Diencephalon (tissue), 1 donor: Measurements from ENCODE around the gene PSMD6. TPM values are rescaled to one million over a fixed set of nuclear protein-coding genes. Genes with fewer than 3 reads are reported as not detected.

Experiments used
- small RNA-seq: library from RNA; depleted of rRNA; stranded (forward); fragments of <200 nt; gene quantifications from one replicate; pipeline ENCODE3, GENCODE V24; 2014
- total RNA-seq: library from RNA; depleted of rRNA; stranded (reverse); fragments of >200 nt; gene quantifications from one replicate; pipeline ENCODE4 v1.2.3, GENCODE V29; 2014

Gene PSMD6
- 64.8 TPM for total RNA-seq

DNA sequence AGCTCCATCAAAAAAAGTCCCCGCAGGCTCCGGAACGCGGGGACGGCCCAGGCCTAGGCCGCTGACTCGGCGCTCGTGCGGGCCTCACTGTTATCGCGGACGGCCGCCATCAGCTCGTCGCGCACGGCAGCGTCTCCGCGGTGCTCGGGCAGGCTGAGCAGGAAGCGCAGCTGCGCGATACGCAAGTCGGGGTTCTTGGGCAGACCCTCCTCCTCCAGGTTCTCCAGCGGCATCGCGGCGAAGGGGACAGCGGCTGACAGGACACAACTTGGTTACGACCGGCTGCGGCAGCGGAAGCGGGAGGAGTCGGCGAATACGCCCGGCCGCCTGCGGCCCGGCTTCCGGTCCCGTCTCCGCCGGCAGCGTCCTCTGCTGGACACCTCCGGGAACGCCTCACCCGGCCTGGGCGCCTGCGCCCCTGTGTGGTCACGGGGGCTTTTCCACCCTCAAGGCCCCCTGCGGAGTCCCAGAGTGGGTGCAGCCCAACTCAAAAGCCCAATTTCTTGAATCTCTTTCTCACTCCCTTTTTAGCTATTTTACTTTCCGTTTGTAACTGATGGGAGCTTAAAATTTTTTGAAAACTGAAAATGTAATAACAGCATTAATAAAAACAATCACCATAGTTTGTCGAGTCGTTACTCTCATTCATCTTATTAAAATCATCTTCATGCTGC is at the start of gene PSMD6:
Gene PSMD6, minus strand, starts transcription at position 308 of the 674 bp plus-strand sequence. Its CDS starts 75 bp downstream, at position 233.

Small RNA genes within 50 kb of the gene (small RNA-seq; reads per million reads assigned to genes)
- gene RF00012 = not detected

Other genes with a start within 250 kb of the PSMD6 start
- gene C3orf49, start 204.2 kb downstream of the PSMD6 start, total RNA-seq = not detected
- 43.4 TPM for gene THOC7, start 159.7 kb downstream of the PSMD6 start, total RNA-seq
- 12.2 TPM for gene ATXN7, start 159.6 kb downstream of the PSMD6 start, total RNA-seq
- not detected for gene SCAANT1, start 111.1 kb downstream of the PSMD6 start, total RNA-seq
- gene PRICKLE2, start 202.0 kb upstream of the PSMD6 start, total RNA-seq = 69.9 TPM